Activated T-cell treated with anti-CD3 and anti-CD28 coated beads, Interleukin-2, amount 50 U/mL, for 4 hours (primary cell): ENCODE measurements around the gene ERGIC2. TPM values are rescaled to one million over a fixed set of nuclear protein-coding genes. Genes with fewer than 3 reads are reported as not detected.
"Not testable (repeated sequence)": the region's sequence is repeated elsewhere in the genome, so short reads cannot be mapped to it uniquely, and the experiment has no call there.

Source experiments
- ATAC-seq, 2 donors: fragments of 200-7000 bp; cut with Tn5 transposase; one replicate each; pipeline ENCODE4 v1.10.0; 2021
- DNase-seq: peaks from one replicate; pipeline ENCODE4 v3.0.0-alpha.2; 2020
- H3K27me3 Mint-ChIP-seq: one replicate; pipeline ENCODE4 v1.8.0; 2021; ENCODE audit warnings: low read depth, mixed read lengths
- H3K36me3 Mint-ChIP-seq: one replicate; pipeline ENCODE4 v1.8.0; 2022; ENCODE audit warnings: mixed read lengths; ENCODE audit not compliant: insufficient read depth
- H3K4me1 Mint-ChIP-seq: one replicate; pipeline ENCODE4 v1.8.0; 2021; ENCODE audit warnings: low read depth, mixed read lengths
- H3K4me3 Mint-ChIP-seq: one replicate; pipeline ENCODE4 v1.8.0; 2021; ENCODE audit warnings: mild to moderate bottlenecking, moderate library complexity, mixed read lengths
- H3K9me3 Mint-ChIP-seq: one replicate; pipeline ENCODE4 v1.8.0; 2021; ENCODE audit warnings: mixed read lengths
- total RNA-seq, 3 donors: library from RNA; stranded (reverse); gene quantifications; one replicate each; pipeline ENCODE4 v1.2.1, GENCODE V29; 2021

The ERGIC2 gene
- total RNA-seq, 3 donors from 2014 or later = 100 to 109 (median 102) TPM

DNA sequence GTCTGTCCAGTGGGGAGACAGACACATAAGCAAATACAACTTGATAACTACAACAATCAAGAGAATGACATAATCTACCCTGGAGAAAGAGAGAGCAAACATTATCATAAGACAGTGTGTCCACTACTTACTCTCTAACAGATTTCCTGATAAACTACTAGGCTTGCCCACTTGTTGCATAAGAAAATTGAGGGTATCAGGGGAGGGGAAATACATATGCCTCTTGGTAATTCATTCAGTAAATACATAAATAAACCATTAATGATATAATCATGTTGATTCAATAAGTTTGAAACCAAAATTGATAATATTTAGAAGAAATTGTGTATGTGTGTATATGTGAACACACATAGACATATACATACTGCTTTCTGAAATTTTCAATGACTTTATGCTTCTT, 76.6 kb downstream of the ERGIC2 start:
- no peaks in the 10 kb centered on the region for H3K4me1 Mint-ChIP-seq
- ATAC-seq (no peak), DNase-seq (no peak)
- H3K4me3 Mint-ChIP-seq = no peak overlapping the region
- no peaks in the 10 kb centered on the region for H3K27me3 Mint-ChIP-seq
- peaks cover 2% of the 10 kb centered on the region for H3K36me3 Mint-ChIP-seq
- no peaks in the 10 kb centered on the region for H3K9me3 Mint-ChIP-seq

DNA sequence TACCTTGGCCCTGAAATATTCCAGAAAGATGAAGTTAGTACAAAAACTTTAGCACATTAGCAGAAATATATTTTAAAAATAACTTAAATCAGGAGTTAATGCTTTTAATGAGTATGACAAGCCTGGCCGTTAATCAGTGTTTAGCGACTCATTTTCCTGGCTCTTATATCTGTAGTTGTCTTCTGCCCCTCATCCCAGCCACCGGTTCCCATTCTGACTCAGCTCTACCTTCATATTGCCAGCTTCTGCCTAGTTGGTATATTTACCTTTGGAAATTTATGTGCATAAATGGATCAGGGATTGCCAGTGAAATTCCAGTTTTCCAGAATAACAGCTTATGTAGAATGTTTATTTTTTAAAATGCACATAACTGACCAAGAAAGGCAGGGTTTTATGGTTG, 79.9 kb downstream of the ERGIC2 start:
- Mint-ChIP-seq H3K9me3 (no peaks in the 10 kb centered on the region), H3K36me3 (peaks cover 3% of the 10 kb centered on the region), H3K4me3 (no peak overlapping the region), H3K4me1 (no peaks in the 10 kb centered on the region), H3K27me3 (no peaks in the 10 kb centered on the region)
- DNase-seq (no peak), ATAC-seq (no peak)

GRCh38 chr12:29299633-29300032, 81.3 kb downstream of the ERGIC2 start:
- DNase-seq = no peak
- H3K36me3 Mint-ChIP-seq = peaks cover 3% of the 10 kb centered on the region
- no peaks in the 10 kb centered on the region for H3K9me3 Mint-ChIP-seq
- H3K27me3 Mint-ChIP-seq = no peaks in the 10 kb centered on the region
- no peak overlapping the region for H3K4me3 Mint-ChIP-seq
- no peaks in the 10 kb centered on the region for H3K4me1 Mint-ChIP-seq
- ATAC-seq = no peak

GRCh38 chr12:29291226-29291625, 89.7 kb downstream of the ERGIC2 start:
- H3K9me3 Mint-ChIP-seq = peaks cover 5% of the 10 kb centered on the region

DNA sequence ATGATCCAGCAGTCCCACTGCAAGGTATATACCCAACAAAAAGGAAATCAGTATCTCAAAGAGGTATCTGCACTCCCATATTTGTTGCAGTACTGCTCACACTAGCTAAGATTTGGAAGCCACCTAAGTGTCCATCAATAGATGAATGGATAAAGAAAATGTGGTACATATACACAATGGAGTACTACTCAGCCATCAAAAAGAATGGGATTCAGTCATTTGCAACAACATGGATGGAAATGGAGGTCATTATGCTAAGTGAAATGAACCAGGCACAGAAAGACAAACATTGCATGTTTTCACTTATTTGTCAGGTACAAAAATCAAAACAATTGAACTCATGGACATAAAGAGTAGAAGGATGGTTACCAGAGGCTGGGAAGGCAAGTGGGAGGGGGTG, 90.5 kb downstream of the ERGIC2 start:
- H3K9me3 Mint-ChIP-seq, H3K4me3 Mint-ChIP-seq, H3K4me1 Mint-ChIP-seq, DNase-seq, ATAC-seq, H3K27me3 Mint-ChIP-seq, H3K36me3 Mint-ChIP-seq: not testable (repeated sequence)

More at GRCh38 chr12:29291226-29291625, 89.7 kb downstream of the ERGIC2 start:
- H3K4me1 Mint-ChIP-seq = no peaks in the 10 kb centered on the region
- H3K4me3 Mint-ChIP-seq = no peak overlapping the region
- no peak for ATAC-seq
- H3K36me3 Mint-ChIP-seq = peaks cover 7% of the 10 kb centered on the region
- no peak for DNase-seq
- H3K27me3 Mint-ChIP-seq = no peaks in the 10 kb centered on the region

DNA sequence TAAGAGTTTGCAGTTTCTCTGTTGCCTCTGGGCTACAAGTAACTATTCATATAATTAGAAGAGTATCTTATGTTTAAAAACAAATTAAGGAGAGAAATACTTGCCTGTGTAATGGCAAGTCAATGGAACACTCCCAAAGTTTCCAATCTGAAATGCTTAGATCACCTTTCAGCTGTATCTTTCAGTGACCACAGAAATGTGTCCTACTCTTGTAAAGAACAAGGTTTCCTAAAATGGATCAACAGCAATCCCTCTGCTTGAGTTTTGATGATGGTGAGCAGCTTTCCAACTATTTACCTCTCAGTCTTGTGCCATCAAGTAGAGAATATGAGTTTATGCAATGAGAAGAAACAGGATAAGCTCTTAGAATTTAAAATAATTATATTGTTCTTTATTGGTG, 92.9 kb downstream of the ERGIC2 start:
- no peaks in the 10 kb centered on the region for H3K4me1 Mint-ChIP-seq
- peaks cover 7% of the 10 kb centered on the region for H3K36me3 Mint-ChIP-seq
- H3K4me3 Mint-ChIP-seq = no peak overlapping the region
- peaks cover 5% of the 10 kb centered on the region for H3K9me3 Mint-ChIP-seq
- ATAC-seq (no peak), DNase-seq (no peak)
- H3K27me3 Mint-ChIP-seq = no peaks in the 10 kb centered on the region

- DNase-seq (no peak), ATAC-seq (no peak)
- Mint-ChIP-seq H3K4me3 (no peak overlapping the region), H3K27me3 (no peaks in the 10 kb centered on the region), H3K4me1 (no peaks in the 10 kb centered on the region), H3K36me3 (peaks cover 7% of the 10 kb centered on the region), H3K9me3 (peaks cover 5% of the 10 kb centered on the region)
Measured at GRCh38 chr12:29287622-29288021, 93.3 kb downstream of the ERGIC2 start.

Other genes with a start within 250 kb of the ERGIC2 start
- gene FAR2, start 231.9 kb downstream of the ERGIC2 start, total RNA-seq = 1 to 10 TPM; 2.5 to 5.9 (median 2.5) TPM
- not detected for gene OVCH1, start 116.5 kb upstream of the ERGIC2 start, total RNA-seq